ENCODE measurements around the gene IKZF3. TPM values are rescaled to one million over a fixed set of nuclear protein-coding genes. Genes with fewer than 3 reads are reported as not detected.

The IKZF3 gene

GRCh38 chr17:39709998-39710964 is 153.8 kb downstream of the IKZF3 start:
- H3K9me3 ChIP-seq (replicated peaks in 1 of 2; ENCODE audit: control insufficient read depth in 2 of 2, insufficient read depth in 1 of 2, low read depth in 1 of 2, low read length in 2 of 2) = no peaks in the 10 kb centered on the region
- H3K4me3 ChIP-seq (ENCODE audit: low read length in 2 of 2) = peak overlapping the region in 1 of 2 donors; percentile 64
- H3K23ac ChIP-seq (ENCODE audit: low read depth, low read length, poor library complexity) = peak overlapping the region; percentile 36
- no peak overlapping the region for H2BK5ac ChIP-seq (ENCODE audit: low read length)
- peaks cover 0 to 4% of the 10 kb centered on the region in 2 donors for H3K4me1 ChIP-seq (ENCODE audit: control insufficient read depth in 2 of 2, insufficient read depth in 1 of 2, low read depth in 1 of 2, low read length in 2 of 2)
- H2BK120ac ChIP-seq (ENCODE audit: low read depth, low read length) = no peak overlapping the region
- H2AFZ ChIP-seq (ENCODE audit: low read length) = no peak overlapping the region
- no peak overlapping the region for H4K8ac ChIP-seq (ENCODE audit: low read depth, low read length)
- H3K4ac ChIP-seq (ENCODE audit: low read length) = no peak overlapping the region
- H2BK12ac ChIP-seq (ENCODE audit: low read length) = no peak overlapping the region
- H3K18ac ChIP-seq (ENCODE audit: low read length) = no peak overlapping the region
- H3K36me3 ChIP-seq (replicated peaks in 1 of 2; ENCODE audit: control insufficient read depth in 2 of 2, insufficient read depth in 2 of 2, low read length in 2 of 2) = peaks cover 54 to 78% of the 10 kb centered on the region in 2 donors
- peaks cover 17% of the 10 kb centered on the region for H3K79me1 ChIP-seq (ENCODE audit: low read depth, low read length)
- no peak overlapping the region for H2BK15ac ChIP-seq (ENCODE audit: low read length)
- peak overlapping the region; percentile 17 for H3K9ac ChIP-seq (ENCODE audit: low read depth, low read length, poor library complexity)
- no peak overlapping the region for H3K27ac ChIP-seq (replicated peaks; ENCODE audit: low read length)
- DNase-seq (ENCODE audit: low spot score) = no peak
- H3K14ac ChIP-seq (ENCODE audit: low read length) = no peak overlapping the region
- H3K4me2 ChIP-seq (ENCODE audit: insufficient read depth, low read length, poor library complexity, severe bottlenecking) = no peak overlapping the region
- H2AK5ac ChIP-seq (ENCODE audit: low read depth, low read length) = no peak overlapping the region
- no peak overlapping the region for H4K91ac ChIP-seq (ENCODE audit: low read depth, low read length, poor library complexity)
- WGBS, 2 donors (ENCODE audit: extremely low coverage in 2 of 2, insufficient read length in 2 of 2, insufficient replicate concordance in 1 of 2) = no CpG with 5 or more reads among the region's 20 CpGs
- no peaks in the 10 kb centered on the region for H3K27me3 ChIP-seq (ENCODE audit: control insufficient read depth in 3 of 3, insufficient read depth in 3 of 3, low read depth in 1 of 3, low read length in 3 of 3)

DNA sequence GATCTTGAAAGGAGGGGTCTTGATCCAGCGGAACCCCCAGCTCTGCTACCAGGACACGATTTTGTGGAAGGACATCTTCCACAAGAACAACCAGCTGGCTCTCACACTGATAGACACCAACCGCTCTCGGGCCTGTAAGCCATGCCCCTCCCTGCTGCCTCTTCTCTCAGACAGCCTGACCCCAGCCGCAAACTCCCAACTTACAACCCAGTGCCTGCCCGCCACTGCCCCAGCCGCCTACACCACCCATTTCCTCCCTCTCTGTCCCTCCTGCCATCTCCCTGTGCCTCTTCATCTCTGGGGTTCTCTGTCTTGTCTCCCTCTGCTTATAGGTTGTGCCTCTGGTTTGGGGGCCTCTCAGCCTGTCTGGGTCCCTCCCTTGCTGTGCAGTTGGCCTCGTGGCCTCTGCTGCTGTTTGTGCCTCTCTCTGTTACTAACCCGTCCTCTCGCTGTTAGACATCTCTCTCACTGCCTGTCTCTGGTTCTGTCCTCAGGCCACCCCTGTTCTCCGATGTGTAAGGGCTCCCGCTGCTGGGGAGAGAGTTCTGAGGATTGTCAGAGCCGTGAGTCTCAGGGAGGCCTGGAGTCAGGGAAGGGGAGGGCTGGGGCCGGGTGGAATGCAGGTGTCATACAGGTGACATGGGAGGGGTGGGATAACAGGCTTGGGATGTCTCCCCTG is 154.7 kb downstream of the IKZF3 start:
- no CpG with 5 or more reads among the region's 14 CpGs for WGBS, 2 donors (ENCODE audit: extremely low coverage in 2 of 2, insufficient read length in 2 of 2, insufficient replicate concordance in 1 of 2)
- no peak overlapping the region for H3K4me3 ChIP-seq (ENCODE audit: low read length in 2 of 2)
- H2AFZ ChIP-seq (ENCODE audit: low read length) = no peak overlapping the region
- H2BK12ac ChIP-seq (ENCODE audit: low read length) = no peak overlapping the region
- H4K8ac ChIP-seq (ENCODE audit: low read depth, low read length) = no peak overlapping the region
- peaks cover 52 to 77% of the 10 kb centered on the region in 2 donors for H3K36me3 ChIP-seq (replicated peaks in 1 of 2; ENCODE audit: control insufficient read depth in 2 of 2, insufficient read depth in 2 of 2, low read length in 2 of 2)
- no peak overlapping the region for H2BK15ac ChIP-seq (ENCODE audit: low read length)
- no peak overlapping the region for H3K14ac ChIP-seq (ENCODE audit: low read length)
- no peak overlapping the region for H2BK120ac ChIP-seq (ENCODE audit: low read depth, low read length)
- H3K4me2 ChIP-seq (ENCODE audit: insufficient read depth, low read length, poor library complexity, severe bottlenecking) = no peak overlapping the region
- H3K27ac ChIP-seq (replicated peaks; ENCODE audit: low read length) = no peak overlapping the region
- H2AK5ac ChIP-seq (ENCODE audit: low read depth, low read length) = no peak overlapping the region
- no peak overlapping the region for H3K4ac ChIP-seq (ENCODE audit: low read length)
- H4K91ac ChIP-seq (ENCODE audit: low read depth, low read length, poor library complexity) = peak overlapping the region; percentile 32
- H3K79me1 ChIP-seq (ENCODE audit: low read depth, low read length) = peaks cover 17% of the 10 kb centered on the region
- no peaks in the 10 kb centered on the region for H3K27me3 ChIP-seq (ENCODE audit: control insufficient read depth in 3 of 3, insufficient read depth in 3 of 3, low read depth in 1 of 3, low read length in 3 of 3)
- H3K23ac ChIP-seq (ENCODE audit: low read depth, low read length, poor library complexity) = peak overlapping the region; percentile 36
- no peak overlapping the region for H2BK5ac ChIP-seq (ENCODE audit: low read length)
- DNase-seq (ENCODE audit: low spot score) = no peak
- no peaks in the 10 kb centered on the region for H3K9me3 ChIP-seq (replicated peaks in 1 of 2; ENCODE audit: control insufficient read depth in 2 of 2, insufficient read depth in 1 of 2, low read depth in 1 of 2, low read length in 2 of 2)
- H3K18ac ChIP-seq (ENCODE audit: low read length) = no peak overlapping the region
- H3K9ac ChIP-seq (ENCODE audit: low read depth, low read length, poor library complexity) = peak overlapping the region; percentile 17
- H3K4me1 ChIP-seq (ENCODE audit: control insufficient read depth in 2 of 2, insufficient read depth in 1 of 2, low read depth in 1 of 2, low read length in 2 of 2) = peaks cover 0 to 12% of the 10 kb centered on the region in 2 donors

Small RNAs within 50 kb of the gene (small RNA-seq; reads per million reads assigned to genes)
- gene AC090844.1 (ENCODE audit: insufficient read depth) (not detected), gene MIR4728 (ENCODE audit: insufficient read depth) (10.6 reads per million, percentile 59 among the genes with 10 or more reads in this experiment)
